ENCODE results near the gene DSG2.

The DSG2 gene

GRCh38 chr18:31533236-31533635, 35.3 kb downstream of the DSG2 start:
- TF ChIP-seq, protein P1, sequence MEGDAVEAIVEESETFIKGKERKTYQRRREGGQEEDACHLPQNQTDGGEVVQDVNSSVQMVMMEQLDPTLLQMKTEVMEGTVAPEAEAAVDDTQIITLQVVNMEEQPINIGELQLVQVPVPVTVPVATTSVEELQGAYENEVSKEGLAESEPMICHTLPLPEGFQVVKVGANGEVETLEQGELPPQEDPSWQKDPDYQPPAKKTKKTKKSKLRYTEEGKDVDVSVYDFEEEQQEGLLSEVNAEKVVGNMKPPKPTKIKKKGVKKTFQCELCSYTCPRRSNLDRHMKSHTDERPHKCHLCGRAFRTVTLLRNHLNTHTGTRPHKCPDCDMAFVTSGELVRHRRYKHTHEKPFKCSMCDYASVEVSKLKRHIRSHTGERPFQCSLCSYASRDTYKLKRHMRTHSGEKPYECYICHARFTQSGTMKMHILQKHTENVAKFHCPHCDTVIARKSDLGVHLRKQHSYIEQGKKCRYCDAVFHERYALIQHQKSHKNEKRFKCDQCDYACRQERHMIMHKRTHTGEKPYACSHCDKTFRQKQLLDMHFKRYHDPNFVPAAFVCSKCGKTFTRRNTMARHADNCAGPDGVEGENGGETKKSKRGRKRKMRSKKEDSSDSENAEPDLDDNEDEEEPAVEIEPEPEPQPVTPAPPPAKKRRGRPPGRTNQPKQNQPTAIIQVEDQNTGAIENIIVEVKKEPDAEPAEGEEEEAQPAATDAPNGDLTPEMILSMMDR (IDR thresholded peaks at IDR 0.05; ENCODE audit: low read depth, low read length): no peak
- H3K4me3 ChIP-seq (ENCODE audit: low read depth, low read length): no peak overlapping the region

DNA sequence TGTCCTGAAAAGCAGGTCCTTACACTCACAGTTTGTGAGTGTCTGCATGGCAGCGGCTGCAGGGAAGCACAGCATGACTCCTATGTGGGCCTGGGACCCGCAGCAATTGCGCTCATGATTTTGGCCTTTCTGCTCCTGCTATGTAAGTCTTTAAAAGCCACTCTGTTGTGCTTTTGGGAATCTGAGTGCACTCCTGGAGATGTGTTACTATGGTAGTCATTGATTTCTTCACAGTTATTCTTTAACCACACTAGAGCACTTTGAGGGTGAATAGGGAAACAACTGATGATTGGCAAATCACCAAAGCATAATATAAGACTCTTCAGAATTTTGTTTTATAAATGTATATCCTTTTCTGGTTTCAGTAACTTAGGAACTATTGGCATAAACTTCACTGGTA, 40.9 kb downstream of the DSG2 start:
- TF ChIP-seq, protein P1 (IDR thresholded peaks at IDR 0.05; ENCODE audit: low read depth, low read length): no peak
- no peak overlapping the region for H3K4me3 ChIP-seq (ENCODE audit: low read depth, low read length)

DNA sequence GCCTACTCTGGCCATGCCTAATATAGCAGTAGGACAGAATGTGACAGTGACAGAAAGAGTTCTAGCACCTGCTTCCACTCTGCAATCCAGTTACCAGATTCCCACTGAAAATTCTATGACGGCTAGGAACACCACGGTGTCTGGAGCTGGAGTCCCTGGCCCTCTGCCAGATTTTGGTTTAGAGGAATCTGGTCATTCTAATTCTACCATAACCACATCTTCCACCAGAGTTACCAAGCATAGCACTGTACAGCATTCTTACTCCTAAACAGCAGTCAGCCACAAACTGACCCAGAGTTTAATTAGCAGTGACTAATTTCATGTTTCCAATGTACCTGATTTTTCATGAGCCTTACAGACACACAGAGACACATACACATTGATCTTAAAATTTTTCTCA, 48.5 kb downstream of the DSG2 start:
- no peak overlapping the region for H3K4me3 ChIP-seq (ENCODE audit: low read depth, low read length)

GRCh38 chr18:31548853-31549252, 50.9 kb downstream of the DSG2 start:
- TF ChIP-seq, protein P1 (IDR thresholded peaks at IDR 0.05; ENCODE audit: low read depth, low read length): no peak
- H3K4me3 ChIP-seq (ENCODE audit: low read depth, low read length): no peak overlapping the region

More for the DNA sequence above, 48.5 kb downstream of the DSG2 start:
- TF ChIP-seq, protein P1 (IDR thresholded peaks at IDR 0.05; ENCODE audit: low read depth, low read length): no peak

DNA sequence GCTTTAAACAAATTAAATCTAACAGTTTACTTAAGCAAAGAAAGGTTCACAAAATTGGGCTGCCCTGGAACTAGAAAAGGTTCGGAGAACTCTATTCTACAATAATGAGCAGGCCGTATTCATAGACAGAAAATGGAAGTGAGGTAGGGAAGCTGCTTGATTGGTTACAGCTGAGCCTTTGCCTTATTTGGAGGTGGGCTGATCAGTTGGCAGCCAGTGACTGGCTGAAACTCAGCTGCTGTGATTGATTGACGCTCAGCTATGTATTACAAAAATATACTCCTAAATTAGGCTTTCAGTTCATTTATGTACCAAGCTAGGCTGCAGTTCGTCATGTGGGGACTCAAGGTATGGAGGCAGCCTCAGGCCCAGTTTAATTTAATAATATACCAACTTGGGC, 51.4 kb downstream of the DSG2 start:
- no peak overlapping the region for H3K4me3 ChIP-seq (ENCODE audit: low read depth, low read length)
- TF ChIP-seq, protein P1 (IDR thresholded peaks at IDR 0.05; ENCODE audit: low read depth, low read length): no peak

DNA sequence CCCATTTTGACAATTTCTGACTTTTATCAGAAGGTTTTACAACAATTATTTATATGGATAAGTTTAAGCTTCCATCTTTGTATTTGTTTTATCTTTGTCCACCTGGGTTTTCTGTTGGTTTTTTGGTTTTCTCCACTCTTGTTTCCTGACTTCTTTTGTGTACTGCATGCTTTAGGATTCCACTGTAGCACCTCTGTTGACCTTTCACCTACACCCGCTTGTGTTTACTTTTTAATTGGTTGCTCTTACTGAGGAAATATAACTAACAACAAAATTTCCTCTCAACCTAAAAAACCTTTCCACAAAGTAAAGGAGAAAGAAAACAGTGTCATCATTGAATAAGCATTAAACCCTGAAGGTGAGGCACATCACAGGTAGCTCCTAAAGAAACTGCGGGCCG, 53.9 kb downstream of the DSG2 start:
- TF ChIP-seq, protein P1 (IDR thresholded peaks at IDR 0.05; ENCODE audit: low read depth, low read length): no peak
- H3K4me3 ChIP-seq (ENCODE audit: low read depth, low read length): no peak overlapping the region

- TF ChIP-seq, protein P1 (IDR thresholded peaks at IDR 0.05; ENCODE audit: low read depth, low read length): no peak
- no peak overlapping the region for H3K4me3 ChIP-seq (ENCODE audit: low read depth, low read length)
These were observed 55.8 kb downstream of the DSG2 start for GRCh38 chr18:31553800-31554199.

Measured in WI38 (cell line).